PC-3 (cell line): Measurements from ENCODE around the gene ZNF155.

Experiments used
- CTCF ChIP-seq: fragments of 300-600 bp; sonication (generic); conservative IDR thresholded peaks from 2 replicates; pipeline ENCODE4 v1.5.1; 2017; ENCODE audit warnings: antibody characterized with exemption, low read depth, mild to moderate bottlenecking, low read length
- EZH2phosphoT487 ChIP-seq: fragments of 300-600 bp; sonication (generic); IDR thresholded peaks from 2 replicates; pipeline ENCODE4 v1.6.1; 2018; ENCODE audit warnings: mild to moderate bottlenecking, antibody characterized with exemption, low read length, borderline replicate concordance

GRCh38 chr19:43983912-43984686 is at the start of gene ZNF155:
- TF ChIP-seq CTCF (no peak), EZH2phosphoT487 (no peak)
